ENCODE measurements around the gene DCXR.

- TF ChIP-seq EZH2phosphoT487 (IDR thresholded peaks at IDR 0.05; ENCODE audit: borderline replicate concordance, low read length) (no peak), CTCF (conservative IDR thresholded peaks at IDR 0.05; ENCODE audit: low read depth, low read length) (no peak)
These were observed 46.4 kb downstream of the DCXR start for GRCh38 chr17:81990836-81991683.

Measured in PC-3 (cell line).